ENCODE data around the gene AMZ2.
"Not testable (repeated sequence)": the region's sequence is repeated elsewhere in the genome, so short reads cannot be mapped to it uniquely, and the experiment has no call there.

AMZ2 gene

GRCh38 chr17:68220786-68221185 is 27.1 kb upstream of the AMZ2 start:
- not testable (repeated sequence) for DNase-seq (ENCODE audit: low spot score)

GRCh38 chr17:68221786-68222185 is 26.1 kb upstream of the AMZ2 start:
- no peak for DNase-seq (ENCODE audit: low spot score)

- DNase-seq (ENCODE audit: low spot score) = no peak
Measured at GRCh38 chr17:68222606-68223005, 25.2 kb upstream of the AMZ2 start.

GRCh38 chr17:68225055-68225454 is 22.8 kb upstream of the AMZ2 start:
- DNase-seq (ENCODE audit: low spot score) = not testable (repeated sequence)

GRCh38 chr17:68228039-68228680 is 19.7 kb upstream of the AMZ2 start:
- not testable (repeated sequence) for DNase-seq (ENCODE audit: low spot score)

GRCh38 chr17:68228817-68229570 is 18.8 kb upstream of the AMZ2 start:
- DNase-seq (ENCODE audit: low spot score) = no peak

GRCh38 chr17:68229619-68230018 is 18.2 kb upstream of the AMZ2 start:
- DNase-seq (ENCODE audit: low spot score) = no peak

GRCh38 chr17:68231131-68231530 is 16.7 kb upstream of the AMZ2 start:
- not testable (repeated sequence) for DNase-seq (ENCODE audit: low spot score)

GRCh38 chr17:68231541-68231940 is 16.3 kb upstream of the AMZ2 start:
- DNase-seq (ENCODE audit: low spot score) = no peak

GRCh38 chr17:68232741-68233140 is 15.1 kb upstream of the AMZ2 start:
- DNase-seq (ENCODE audit: low spot score) = not testable (repeated sequence)

- not testable (repeated sequence) for DNase-seq (ENCODE audit: low spot score)
Measured at GRCh38 chr17:68234726-68235335, 13.0 kb upstream of the AMZ2 start.

GRCh38 chr17:68235336-68235791 is 12.5 kb upstream of the AMZ2 start:
- DNase-seq (ENCODE audit: low spot score) = not testable (repeated sequence)

- DNase-seq (ENCODE audit: low spot score) = not testable (repeated sequence)
Measured at GRCh38 chr17:68237369-68238163, 10.3 kb upstream of the AMZ2 start.

- DNase-seq (ENCODE audit: low spot score) = no peak
Measured at GRCh38 chr17:68238164-68238870, 9.5 kb upstream of the AMZ2 start.

- no peak for DNase-seq (ENCODE audit: low spot score)
Measured at GRCh38 chr17:68238871-68239253, 9.0 kb upstream of the AMZ2 start.

GRCh38 chr17:68239632-68240366 is 8.0 kb upstream of the AMZ2 start:
- no peak for DNase-seq (ENCODE audit: low spot score)

GRCh38 chr17:68246271-68247028 is 1.4 kb upstream of the AMZ2 start:
- DNase-seq (ENCODE audit: low spot score) = no peak

GRCh38 chr17:68248199-68248825 is 469 bp downstream of the AMZ2 start:
- DNase-seq (ENCODE audit: low spot score) = no peak

- DNase-seq (ENCODE audit: low spot score) = no peak
Measured at GRCh38 chr17:68248891-68249290, 1.0 kb downstream of the AMZ2 start.

GRCh38 chr17:68249354-68249765 is 1.5 kb downstream of the AMZ2 start:
- no peak for DNase-seq (ENCODE audit: low spot score)

Measured in HuH-7 (cell line).